T-helper 9 cell (primary cell): ENCODE data around the gene DHX9.
"Not testable (repeated sequence)": the region's sequence is repeated elsewhere in the genome, so short reads cannot be mapped to it uniquely, and the experiment has no call there.

Experiments used
- DNase-seq: peaks from one replicate; pipeline ENCODE4 v3.0.0-alpha.2; 2020

DHX9 gene

GRCh38 chr1:182890927-182891610, 51.9 kb downstream of the DHX9 start:
- DNase-seq, result no peak

DNA sequence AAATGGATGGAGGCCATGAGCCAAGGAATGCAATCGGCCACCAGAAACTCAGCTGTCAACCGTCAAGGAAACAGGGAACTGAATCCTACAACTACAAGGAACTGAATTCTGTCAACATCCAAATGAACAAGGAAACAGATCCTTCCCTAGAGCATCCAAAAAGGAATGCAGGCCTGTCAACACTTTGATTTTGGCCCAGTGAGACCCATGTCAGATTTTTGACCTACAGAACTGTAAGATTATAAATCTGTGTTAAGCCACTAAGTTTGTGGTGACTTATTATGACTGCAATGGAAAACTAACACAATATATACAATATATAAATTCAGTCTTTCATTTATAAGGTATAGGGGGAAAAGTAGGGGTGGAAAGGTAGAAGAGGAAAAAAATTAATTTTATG, 58.5 kb downstream of the DHX9 start:
- no peak for DNase-seq

- not testable (repeated sequence) for DNase-seq
Observed at GRCh38 chr1:182901946-182902345, 62.8 kb downstream of the DHX9 start.

DNA sequence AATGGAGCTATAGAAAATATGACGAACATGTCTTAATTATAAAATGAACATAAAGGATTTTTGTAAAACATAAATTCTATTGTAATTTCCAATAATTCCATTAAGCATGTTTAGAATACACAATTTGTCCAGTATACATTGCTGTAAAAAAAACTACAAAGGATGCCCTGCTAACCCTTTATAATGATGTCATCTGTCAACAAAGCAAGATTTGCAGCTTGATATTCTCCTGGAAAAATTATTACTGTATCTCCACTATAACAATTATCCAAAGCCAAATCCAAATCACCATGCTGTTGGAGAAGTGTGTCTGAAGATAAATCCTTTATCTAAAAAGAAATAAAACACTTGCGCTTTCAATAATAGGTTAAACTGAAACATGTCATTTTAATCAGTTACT, 66.2 kb downstream of the DHX9 start:
- no peak for DNase-seq

DNA sequence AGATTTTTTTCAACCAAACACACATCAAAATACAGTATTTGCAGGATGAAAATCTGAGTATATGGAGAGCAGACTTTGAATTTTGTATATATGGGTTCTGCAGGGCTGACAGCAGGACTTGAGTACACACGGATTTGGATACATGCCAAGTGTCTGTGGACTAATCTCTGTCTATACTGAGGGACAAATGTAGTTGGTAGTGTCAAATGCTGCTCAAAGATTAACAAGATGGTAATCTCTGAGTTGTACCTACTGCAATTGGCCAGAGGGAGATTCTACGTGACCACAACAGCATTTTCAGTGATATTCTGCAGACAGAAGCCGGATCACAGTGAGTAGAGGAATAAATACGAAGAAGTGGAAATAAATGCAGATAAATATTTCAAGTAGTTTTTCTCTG, 70.4 kb downstream of the DHX9 start:
- no peak for DNase-seq

GRCh38 chr1:182910143-182910542, 71.0 kb downstream of the DHX9 start:
- no peak for DNase-seq

GRCh38 chr1:182913401-182913800, 74.3 kb downstream of the DHX9 start:
- DNase-seq, result no peak

- no peak for DNase-seq
Observed at GRCh38 chr1:182917378-182917777, 78.2 kb downstream of the DHX9 start.

DNA sequence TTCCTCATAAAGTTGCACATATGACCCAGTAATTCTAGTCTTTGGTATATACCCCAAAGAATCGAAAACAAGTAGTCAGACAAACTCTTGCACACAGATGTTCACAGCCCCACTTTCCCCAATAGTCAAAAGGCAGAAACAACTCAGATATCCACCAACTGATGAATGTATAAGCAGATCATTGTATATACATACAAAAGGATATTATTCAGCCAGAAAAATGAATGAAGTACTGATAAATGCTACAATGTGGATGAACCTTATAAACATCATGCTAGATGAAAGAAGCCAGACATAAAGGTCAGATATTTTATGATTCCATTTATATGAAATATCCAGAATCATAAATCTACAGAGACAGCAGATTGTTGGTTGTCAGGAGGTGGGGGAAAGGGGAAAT, 86.5 kb downstream of the DHX9 start:
- no peak for DNase-seq

- no peak for DNase-seq
Observed at GRCh38 chr1:182927693-182928433, 88.7 kb downstream of the DHX9 start.

- DNase-seq, result no peak
Observed at GRCh38 chr1:182930985-182931384, 91.8 kb downstream of the DHX9 start.

DNA sequence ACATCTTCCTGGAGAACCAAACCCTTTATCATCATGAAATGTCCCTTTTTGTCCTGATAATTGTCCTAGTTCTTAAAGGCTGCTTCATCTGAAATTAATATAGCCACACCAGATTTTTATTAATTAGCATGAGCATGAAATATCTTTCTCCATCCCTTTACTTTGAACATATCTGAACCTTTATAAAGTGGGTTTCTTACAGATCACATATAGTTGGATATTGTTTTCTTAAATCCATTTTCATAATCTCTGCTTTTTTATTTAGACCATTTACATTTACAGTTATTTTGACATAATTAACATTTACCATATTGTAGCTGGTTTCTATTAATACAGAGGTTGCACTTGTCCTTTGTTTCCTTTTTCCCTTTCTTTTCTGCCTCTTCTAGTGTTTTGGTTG, 96.6 kb downstream of the DHX9 start:
- DNase-seq, result no peak
